NT2/D1 (cell line): ENCODE measurements around the gene MYO3B.

ENCODE experiments used
- SUZ12 ChIP-seq: IDR thresholded peaks from 2 replicates; pipeline ENCODE4 v1.6.1; 2011; ENCODE audit not compliant: insufficient read length, insufficient read depth; ENCODE audit errors: extremely low read depth
- YY1 ChIP-seq: IDR thresholded peaks from 2 replicates; pipeline ENCODE4 v1.6.1; 2011; ENCODE audit not compliant: insufficient read length, insufficient read depth

- TF ChIP-seq SUZ12 (no peak), YY1 (no peak)
These were observed 325.6 kb downstream of the MYO3B start for GRCh38 chr2:170503563-170503962.
